Upper lobe of right lung (tissue), 1 donor: ENCODE measurements around the gene GTSF1L. TPM values are rescaled to one million over a fixed set of nuclear protein-coding genes. Genes with fewer than 3 reads are reported as not detected.

Source experiments
- ATAC-seq: fragments of 200-7000 bp; cut with Tn5 transposase; one replicate; pipeline ENCODE4 v1.9.1; 2020; ENCODE audit warnings: mild to moderate bottlenecking, moderate library complexity
- DNase-seq: peaks from one replicate; pipeline ENCODE4 v3.0.0-alpha.2; 2020
- H3K27ac ChIP-seq: fragments of 200-600 bp; one replicate; pipeline ENCODE4 v1.8.0; 2022
- H3K27me3 ChIP-seq: fragments of 200-600 bp; one replicate; pipeline ENCODE4 v1.8.0; 2022; ENCODE audit warnings: mild to moderate bottlenecking
- H3K36me3 ChIP-seq: fragments of 200-600 bp; one replicate; pipeline ENCODE4 v1.8.0; 2022
- H3K4me1 ChIP-seq: fragments of 200-600 bp; one replicate; pipeline ENCODE4 v1.8.0; 2022
- H3K4me3 ChIP-seq: fragments of 200-600 bp; one replicate; pipeline ENCODE4 v1.8.0; 2022; ENCODE audit warnings: mild to moderate bottlenecking
- H3K9me3 ChIP-seq: fragments of 200-600 bp; one replicate; pipeline ENCODE4 v1.8.0; 2022
- CTCF ChIP-seq: fragments of 200-600 bp; IDR thresholded peaks from one replicate; pipeline ENCODE4 v1.8.0; 2022; ENCODE audit warnings: antibody characterized with exemption
- intact Hi-C: fragments of 100-400 bp; cut with DNase I; formaldehyde crosslinking; loops from one replicate; pipeline ENCODE4 v1.11.0; 2022
- total RNA-seq: library from RNA; stranded (reverse); fragmentation: NEBNext Ultra II Directional; extraction: Animal tissue kit (Norgen Biotek cat#: 25700); gene quantifications from one replicate; pipeline ENCODE4 v1.2.1, GENCODE V29; 2021
- donor health status: DM: no; HTN: yes; CAD: no; lungs with severe emphysema.

GTSF1L gene
- total RNA-seq, 1 donor from 2014 or later = not detected

GRCh38 chr20:43750774-43751166 lies 24.0 kb upstream of the GTSF1L start:
- no peak overlapping the region for H3K27ac ChIP-seq
- peaks cover 12% of the 10 kb centered on the region for H3K4me1 ChIP-seq
- H3K9me3 ChIP-seq = no peaks in the 10 kb centered on the region
- H3K27me3 ChIP-seq = peaks cover 13% of the 10 kb centered on the region
- no peak overlapping the region for H3K4me3 ChIP-seq
- DNase-seq = no peak
- TF ChIP-seq CTCF = no peak
- no peaks in the 10 kb centered on the region for H3K36me3 ChIP-seq
- intact Hi-C loops = no loop called here
- no peak for ATAC-seq

GRCh38 chr20:43749734-43750294 lies 23.0 kb upstream of the GTSF1L start:
- peak; percentile 100 for TF ChIP-seq CTCF
- H3K27ac ChIP-seq = no peak overlapping the region

GRCh38 chr20:43748274-43748673 lies 21.5 kb upstream of the GTSF1L start:
- DNase-seq (no peak), ATAC-seq (no peak)
- Histone ChIP-seq H3K4me1 (peaks cover 18% of the 10 kb centered on the region), H3K9me3 (no peaks in the 10 kb centered on the region), H3K36me3 (no peaks in the 10 kb centered on the region), H3K27me3 (peaks cover 13% of the 10 kb centered on the region), H3K27ac (no peak overlapping the region), H3K4me3 (no peak overlapping the region)
- TF ChIP-seq CTCF = no peak
- intact Hi-C loops = no loop called here

More at GRCh38 chr20:43749734-43750294, 23.0 kb upstream of the GTSF1L start:
- intact Hi-C loops = no loop called here
- ATAC-seq (peak; percentile 94), DNase-seq (peak; percentile 91)
- Histone ChIP-seq H3K4me1 (peaks cover 17% of the 10 kb centered on the region), H3K27me3 (peaks cover 13% of the 10 kb centered on the region), H3K36me3 (no peaks in the 10 kb centered on the region), H3K4me3 (no peak overlapping the region), H3K9me3 (no peaks in the 10 kb centered on the region)

GRCh38 chr20:43746344-43747137 lies 19.7 kb upstream of the GTSF1L start:
- H3K36me3 ChIP-seq = no peaks in the 10 kb centered on the region
- H3K27ac ChIP-seq = no peak overlapping the region
- H3K27me3 ChIP-seq = peaks cover 13% of the 10 kb centered on the region
- TF ChIP-seq CTCF = no peak
- no peaks in the 10 kb centered on the region for H3K9me3 ChIP-seq
- no peak overlapping the region for H3K4me3 ChIP-seq
- DNase-seq (no peak), ATAC-seq (no peak)
- peaks cover 15% of the 10 kb centered on the region for H3K4me1 ChIP-seq
- intact Hi-C loops = no loop called here

GRCh38 chr20:43744966-43745730 lies 18.3 kb upstream of the GTSF1L start:
- peaks cover 11% of the 10 kb centered on the region for H3K4me1 ChIP-seq
- ATAC-seq = peak; percentile 47
- H3K4me3 ChIP-seq = no peak overlapping the region
- no peak overlapping the region for H3K27ac ChIP-seq
- no peaks in the 10 kb centered on the region for H3K36me3 ChIP-seq
- H3K9me3 ChIP-seq = no peaks in the 10 kb centered on the region
- TF ChIP-seq CTCF = no peak
- H3K27me3 ChIP-seq = peaks cover 9% of the 10 kb centered on the region
- intact Hi-C loops = no loop called here
- DNase-seq = no peak
